Esophagus squamous epithelium (tissue), 4 donors: Measurements from ENCODE around the gene CIAO2B.

ENCODE experiments used
- CTCF ChIP-seq, 6 experiments: fragments of 450-650 bp in 4 of 6; fragments of 200-600 bp in 2 of 6; sonication (generic) in 2 of 6; IDR thresholded peaks; one replicate each; pipeline ENCODE4 v1.5.1; 2016 to 2019; ENCODE audit warnings: antibody characterized with exemption in 6 of 6, mild to moderate bottlenecking in 4 of 6, moderate library complexity in 4 of 6
- POLR2A ChIP-seq, 4 donors: fragments of 450-650 bp; IDR thresholded peaks; one replicate each; pipeline ENCODE4 v1.6.1; 2017; ENCODE audit warnings: antibody characterized with exemption in 4 of 4, mild to moderate bottlenecking in 4 of 4, moderate library complexity in 3 of 4

GRCh38 chr16:66975302-66975893, 41.2 kb upstream of the CIAO2B start:
- TF ChIP-seq CTCF (IDR thresholded peaks at IDR 0.05) (no peak), POLR2A (IDR thresholded peaks at IDR 0.05) (no peak)
